Sigmoid colon (tissue), 4 donors: ENCODE data around the gene CD84.

ENCODE experiments used
- EP300 ChIP-seq, 4 donors: sonication (generic); formaldehyde crosslinking; IDR thresholded peaks; one replicate each; pipeline ENCODE4 v1.6.1; 2017; ENCODE audit warnings: antibody characterized with exemption in 4 of 4
- POLR2AphosphoS5 ChIP-seq, 4 donors: sonication (generic); formaldehyde crosslinking; IDR thresholded peaks; one replicate each; pipeline ENCODE4 v1.6.1; 2017; ENCODE audit warnings: antibody characterized with exemption in 4 of 4

DNA sequence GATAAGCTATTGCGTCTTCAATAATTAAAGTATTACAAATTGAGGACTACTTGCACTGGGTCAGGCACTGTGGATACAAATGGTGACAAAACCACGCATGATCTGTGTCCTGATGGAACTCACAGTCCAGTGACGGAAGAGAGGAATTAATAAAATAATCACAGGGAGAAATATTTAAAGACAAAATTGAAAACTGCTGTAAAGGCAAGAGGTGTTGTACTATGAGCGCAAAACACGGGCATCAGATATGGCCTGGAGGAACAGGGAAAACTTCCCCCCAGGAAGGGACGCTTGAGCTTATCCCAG lies 39.7 kb downstream of the CD84 start:
- TF ChIP-seq POLR2AphosphoS5 (IDR thresholded peaks at IDR 0.05) (no peak), EP300 (IDR thresholded peaks at IDR 0.05) (no peak)
